GM21786 (cell line): Measurements from ENCODE around the gene MRC2.

Source experiments
- ATAC-seq: cut with Tn5 transposase; IDR thresholded peaks from one replicate; pipeline ENCODE4 v1.9.1; 2021; ENCODE audit not compliant: unreplicated experiment

MRC2 gene

GRCh38 chr17:62717889-62718288 lies 90.4 kb downstream of the MRC2 start:
- ATAC-seq: no peak

GRCh38 chr17:62718429-62718828 lies 91.0 kb downstream of the MRC2 start:
- ATAC-seq: no peak

GRCh38 chr17:62719586-62719985 lies 92.1 kb downstream of the MRC2 start:
- no peak for ATAC-seq

GRCh38 chr17:62720126-62720850 lies 92.8 kb downstream of the MRC2 start:
- no peak for ATAC-seq

- ATAC-seq: no peak
Observed at GRCh38 chr17:62722625-62723024, 95.2 kb downstream of the MRC2 start.

- no peak for ATAC-seq
Observed at GRCh38 chr17:62723842-62724241, 96.4 kb downstream of the MRC2 start.

GRCh38 chr17:62724398-62725146 lies 97.1 kb downstream of the MRC2 start:
- peak; percentile 93 for ATAC-seq

GRCh38 chr17:62725791-62726249 lies 98.3 kb downstream of the MRC2 start:
- no peak for ATAC-seq

- no peak for ATAC-seq
Observed at GRCh38 chr17:62727916-62728672, 100.6 kb downstream of the MRC2 start.

GRCh38 chr17:62732125-62732524 lies 104.7 kb downstream of the MRC2 start:
- no peak for ATAC-seq

- no peak for ATAC-seq
Observed at GRCh38 chr17:62735044-62735651, 107.7 kb downstream of the MRC2 start.

- ATAC-seq: no peak
Observed at GRCh38 chr17:62737513-62737912, 110.0 kb downstream of the MRC2 start.

- ATAC-seq: no peak
Observed at GRCh38 chr17:62738281-62738680, 110.8 kb downstream of the MRC2 start.

- no peak for ATAC-seq
Observed at GRCh38 chr17:62739645-62740388, 112.3 kb downstream of the MRC2 start.

- ATAC-seq: no peak
Observed at GRCh38 chr17:62741290-62741689, 113.8 kb downstream of the MRC2 start.
